H1 (cell line): ENCODE results near the gene RSAD2. TPM values are rescaled to one million over a fixed set of nuclear protein-coding genes. Genes with fewer than 3 reads are reported as not detected.
A peak's percentile ranks its signal among the peaks of the same experiment; 100 is the strongest.

Source experiments
- CTCF ChIA-PET: fragments of 300-600 bp; sonication (Branson Sonifier 250); formaldehyde crosslinking; loops from one replicate; lab custom pipeline; 2021; ENCODE audit not compliant: partially characterized antibody; lab: Charles Lee
- POLR2A ChIA-PET: fragments of 300-600 bp; sonication (Branson Sonifier 250); formaldehyde crosslinking; loops from one replicate; lab custom pipeline; 2021; ENCODE audit warnings: inconsistent platforms; ENCODE audit not compliant: partially characterized antibody; lab: Charles Lee
- DNase-seq, 2 experiments: peaks; one replicate each; pipeline versions ENCODE4 v3.0.0 to v3.0.0-alpha.2; 2010 to 2022; ENCODE audit warnings: low spot score in 2 of 2, low read depth in 1 of 2, mixed read lengths in 1 of 2
- FAIRE-seq: peaks from 2 replicates; lab custom pipeline; 2011; peaks lifted over from hg19 to GRCh38; lab: Jason Lieb, UNC
- H2AFZ ChIP-seq: 2 replicates; pipeline ENCODE4 v1.8.1; 2012; ENCODE audit warnings: low read length, inconsistent platforms
- H2AK5ac ChIP-seq: 2 replicates; pipeline ENCODE4 v1.6.1; 2013; ENCODE audit warnings: low read depth, low read length
- H2BK120ac ChIP-seq: replicated peaks from 2 replicates; pipeline ENCODE3; 2013; ENCODE audit warnings: low read depth, low read length, inconsistent platforms
- H2BK12ac ChIP-seq: 2 replicates; pipeline ENCODE4 v1.6.1; 2013; ENCODE audit warnings: low read depth, low read length
- H2BK15ac ChIP-seq: 2 replicates; pipeline ENCODE4 v1.6.1; 2013; ENCODE audit warnings: low read length
- H2BK20ac ChIP-seq: 2 replicates; pipeline ENCODE4 v1.6.1; 2013; ENCODE audit warnings: low read length
- H2BK5ac ChIP-seq: 2 replicates; pipeline ENCODE4 v1.6.1; 2013; ENCODE audit warnings: low read depth, low read length
- H3K14ac ChIP-seq: 2 replicates; pipeline ENCODE4 v1.6.1; 2013; ENCODE audit warnings: inconsistent platforms; ENCODE audit not compliant: insufficient read length
- H3K18ac ChIP-seq: 2 replicates; pipeline ENCODE4 v1.6.1; 2013; ENCODE audit warnings: low read length; ENCODE audit errors: extremely low read depth
- H3K23ac ChIP-seq: 2 replicates; pipeline ENCODE4 v1.6.1; 2013; ENCODE audit warnings: inconsistent platforms; ENCODE audit not compliant: insufficient read length
- H3K23me2 ChIP-seq: 2 replicates; pipeline ENCODE4 v1.6.1; 2013; ENCODE audit warnings: low read depth, low read length
- H3K27ac ChIP-seq: 2 replicates; pipeline ENCODE4 v1.6.1; 2011; ENCODE audit warnings: low read depth, low read length, inconsistent platforms
- H3K27me3 ChIP-seq, 4 experiments: replicated peaks in 1 of 4; 1 replicate in 1 of 4; 2 replicates in 3 of 4; pipeline versions ENCODE4 v1.6.1 to v1.8.1; 2011 to 2013; ENCODE audit warnings: low read length in 3 of 4, mild to moderate bottlenecking in 3 of 4, inconsistent platforms in 2 of 4, mixed read lengths in 2 of 4, moderate library complexity in 1 of 4; ENCODE audit not compliant: control insufficient read depth in 3 of 4, insufficient read depth in 3 of 4; ENCODE audit errors: extremely low read depth in 1 of 4
- H3K36me3 ChIP-seq, 4 experiments: 2 replicates each; pipeline versions ENCODE4 v1.6.1 to v1.8.1; 2011 to 2013; ENCODE audit warnings: mild to moderate bottlenecking in 4 of 4, low read length in 3 of 4, moderate library complexity in 2 of 4, control low read depth in 1 of 4, inconsistent platforms in 1 of 4; ENCODE audit not compliant: insufficient read depth in 4 of 4, control insufficient read depth in 2 of 4
- H3K4ac ChIP-seq: replicated peaks from 2 replicates; pipeline ENCODE3; 2013; ENCODE audit warnings: low read length, low read depth, mixed read lengths, inconsistent platforms; ENCODE audit not compliant: insufficient read length
- H3K4me1 ChIP-seq, 4 experiments: replicated peaks in 1 of 4; 1 replicate in 1 of 4; 2 replicates in 3 of 4; pipeline versions ENCODE4 v1.6.1 to v1.8.1; 2011 to 2013; ENCODE audit warnings: low read length in 3 of 4, inconsistent platforms in 2 of 4, mixed read lengths in 1 of 4; ENCODE audit not compliant: insufficient read depth in 4 of 4, control insufficient read depth in 3 of 4
- H3K4me2 ChIP-seq, 2 experiments: 2 replicates each; pipeline versions ENCODE4 v1.6.1 to v1.8.1; 2011 to 2013; ENCODE audit warnings: low read depth in 2 of 2, low read length in 2 of 2, control low read depth in 1 of 2, inconsistent platforms in 1 of 2, mild to moderate bottlenecking in 1 of 2; ENCODE audit not compliant: insufficient read depth in 1 of 2
- H3K4me3 ChIP-seq, 4 experiments: fragments of 200-600, 300-600 bp in 1 of 4; sonication (generic), shearing (Covaris generic), sonication (Bioruptor Twin) in 1 of 4; 2 replicates each; pipeline versions ENCODE4 v1.5.1 to v1.8.1; 2011 to 2016; ENCODE audit warnings: low read length in 4 of 4, low read depth in 3 of 4, control low read depth in 2 of 4, inconsistent platforms in 2 of 4, mild to moderate bottlenecking in 2 of 4, mixed read lengths in 1 of 4, moderate library complexity in 1 of 4; ENCODE audit not compliant: insufficient read depth in 2 of 4; ENCODE audit errors: extremely low read depth in 1 of 4
- H3K56ac ChIP-seq: replicated peaks from 2 replicates; pipeline ENCODE3; 2013; ENCODE audit warnings: low read depth, mild to moderate bottlenecking, mixed read lengths, low read length, inconsistent platforms; ENCODE audit not compliant: insufficient read length
- H3K79me1 ChIP-seq: 2 replicates; pipeline ENCODE4 v1.6.1; 2013; ENCODE audit warnings: low read depth, low read length, control low read depth
- H3K79me2 ChIP-seq, 2 experiments: 2 replicates each; pipeline versions ENCODE4 v1.6.1 to v1.8.1; 2012 to 2013; ENCODE audit warnings: low read length in 2 of 2, mild to moderate bottlenecking in 2 of 2, inconsistent platforms in 1 of 2; ENCODE audit not compliant: insufficient read depth in 2 of 2, control insufficient read depth in 1 of 2
- H3K9ac ChIP-seq, 4 experiments: replicated peaks in 1 of 4; 1 replicate in 1 of 4; 2 replicates in 3 of 4; pipeline versions ENCODE4 v1.6.1 to v1.8.1; 2011 to 2013; ENCODE audit warnings: low read depth in 3 of 4, low read length in 3 of 4, control low read depth in 2 of 4, mild to moderate bottlenecking in 2 of 4, moderate library complexity in 2 of 4, inconsistent platforms in 1 of 4; ENCODE audit errors: extremely low read depth in 1 of 4
- H3K9me3 ChIP-seq, 2 experiments: 2 replicates each; pipeline versions ENCODE4 v1.6.1 to v1.8.1; 2012 to 2013; ENCODE audit warnings: mild to moderate bottlenecking in 2 of 2, moderate library complexity in 2 of 2, control low read depth in 1 of 2, inconsistent platforms in 1 of 2, low read depth in 1 of 2, low read length in 1 of 2, mixed read lengths in 1 of 2; ENCODE audit not compliant: insufficient read depth in 2 of 2
- H4K20me1 ChIP-seq, 2 experiments: replicated peaks in 1 of 2; 2 replicates each; pipeline versions ENCODE3 to v1.8.1; 2011 to 2013; ENCODE audit warnings: inconsistent platforms in 2 of 2, low read length in 2 of 2, mild to moderate bottlenecking in 1 of 2; ENCODE audit not compliant: insufficient read depth in 2 of 2, control insufficient read depth in 1 of 2
- H4K5ac ChIP-seq: 2 replicates; pipeline ENCODE4 v1.6.1; 2013; ENCODE audit warnings: low read length, low read depth, mixed read lengths, inconsistent platforms; ENCODE audit not compliant: insufficient read length
- H4K8ac ChIP-seq: 2 replicates; pipeline ENCODE4 v1.8.0; 2013; ENCODE audit warnings: mild to moderate bottlenecking, moderate library complexity, low read length, inconsistent platforms; ENCODE audit not compliant: insufficient read depth; ENCODE audit errors: extremely low read depth
- H4K91ac ChIP-seq: replicated peaks from 2 replicates; pipeline ENCODE3; 2013; ENCODE audit warnings: low read length, mixed read lengths, inconsistent platforms; ENCODE audit not compliant: insufficient read length
- CBX5 ChIP-seq: fragments of 300-800, 300-1000 bp; sonication (generic); IDR thresholded peaks from 2 replicates; pipeline ENCODE4 v1.7.1; 2016; ENCODE audit warnings: antibody characterized with exemption, low read length, low read depth
- CTBP2 ChIP-seq: IDR thresholded peaks from 2 replicates; pipeline ENCODE4 v1.7.0; 2011; ENCODE audit warnings: borderline replicate concordance, mild to moderate bottlenecking, moderate library complexity, mixed read lengths, low read length; ENCODE audit not compliant: insufficient read depth, insufficient read length
- EP300 ChIP-seq, 2 experiments: IDR thresholded peaks; 1 replicate in 1 of 2; 2 replicates in 1 of 2; pipeline ENCODE4 v1.6.1; 2011 to 2012; ENCODE audit warnings: low read depth in 2 of 2, low read length in 2 of 2, mild to moderate bottlenecking in 2 of 2, borderline replicate concordance in 1 of 2, inconsistent platforms in 1 of 2, moderate library complexity in 1 of 2
- GTF2F1 ChIP-seq: IDR thresholded peaks from 2 replicates; pipeline ENCODE4 v1.6.1; 2012; ENCODE audit warnings: low read depth, low read length, improper control_type of control experiment, borderline replicate concordance
- JUND ChIP-seq: IDR thresholded peaks from 2 replicates; pipeline ENCODE4 v1.6.1; 2011; ENCODE audit warnings: mild to moderate bottlenecking, improper control_type of control experiment, low read length
- NANOG ChIP-seq: IDR thresholded peaks from 2 replicates; pipeline ENCODE4 v1.6.1; 2011; ENCODE audit warnings: low read length, low read depth, mild to moderate bottlenecking, inconsistent platforms; ENCODE audit not compliant: insufficient read depth, poor library complexity, severe bottlenecking
- POLR2A ChIP-seq, 2 experiments: IDR thresholded peaks; 1 replicate in 1 of 2; 2 replicates in 1 of 2; pipeline ENCODE4 v1.6.1; 2011; ENCODE audit warnings: low read depth in 2 of 2, low read length in 2 of 2, mild to moderate bottlenecking in 2 of 2; ENCODE audit errors: control extremely low read depth in 1 of 2
- POU5F1 ChIP-seq: IDR thresholded peaks from 2 replicates; pipeline ENCODE4 v1.6.1; 2011; ENCODE audit warnings: low read depth, mild to moderate bottlenecking, low read length, moderate library complexity
- RFX5 ChIP-seq: IDR thresholded peaks from 2 replicates; pipeline ENCODE4 v1.6.1; 2011; ENCODE audit warnings: low read depth, low read length, improper control_type of control experiment, borderline replicate concordance
- WGBS, 2 experiments: shearing (Covaris generic) in 1 of 2; methylation state at CpG; one replicate each; pipeline versions ENCODE4 v1.1.6 to v1.1.7; 2013 to 2015; ENCODE audit warnings: low lambda C conversion rate in 2 of 2, mixed read lengths in 2 of 2, inconsistent platforms in 1 of 2, low coverage in 1 of 2, missing lambda C conversion rate in 1 of 2; ENCODE audit not compliant: insufficient replicate concordance in 2 of 2, insufficient coverage in 1 of 2, insufficient read length in 1 of 2; ENCODE audit errors: extremely low coverage in 1 of 2, missing lambda C conversion rate in 1 of 2; 5-methylcytosine and 5-hydroxymethylcytosine counted together
- polyA plus RNA-seq, 7 experiments: library from polyadenylated mRNA; depleted of rRNA in 3 of 7; stranded (reverse) in 5 of 7; unstranded in 2 of 7; fragments of >200 nt in 5 of 7; fragments of 200-250 nt in 2 of 7; gene quantifications; 1 replicate in 5 of 7; 2 replicates in 1 of 7; 4 replicates in 1 of 7; pipeline versions ENCODE4 v1.2.1 to v1.2.3, GENCODE V29; 2011 to 2013; ENCODE audit warnings: missing spikeins in 2 of 7, mixed read lengths in 2 of 7
- total RNA-seq: library from RNA; stranded (reverse); fragmentation: NEBNext Ultra II Directional; extraction: Animal tissue kit (Norgen Biotek cat#: 25700); gene quantifications from 2 replicates; pipeline ENCODE4 v1.2.1, GENCODE V29; 2021
- TF ChIP-seq, protein P1 (sequence below), 3 experiments: IDR thresholded peaks; 1 replicate in 2 of 3; 2 replicates in 1 of 3; pipeline versions ENCODE4 v1.5.1 to v1.6.1; 2011; ENCODE audit warnings: low read length in 3 of 3, mild to moderate bottlenecking in 3 of 3, inconsistent platforms in 2 of 3, low read depth in 1 of 3, moderate library complexity in 1 of 3; ENCODE audit not compliant: insufficient read depth in 1 of 3; ENCODE audit errors: control extremely low read depth in 1 of 3

RSAD2 gene
- total and polyA plus RNA-seq, 2 of the 8 experiments (the other 6 are each of a cell fraction or from before 2014, with no cell fraction given), result not detected

GRCh38 chr2:6916224-6916623 lies 38.6 kb downstream of the RSAD2 start:
- Histone ChIP-seq H3K9ac (no peak overlapping the region), H4K20me1 (peaks cover 2 to 3% of the 10 kb centered on the region in 2 experiments), H3K27ac (no peak overlapping the region), H3K4ac (no peak overlapping the region), H3K4me2 (no peak overlapping the region; a peak in 1 of 4 replicates), H3K79me2 (peaks cover 0 to 5% of the 10 kb centered on the region in 2 experiments; a peak in 2 of 4 replicates), H3K79me1 (peaks cover 2% of the 10 kb centered on the region; the same call in 1 of the 2 replicates), H2BK5ac (no peak overlapping the region), H3K23me2 (peaks cover 6% of the 10 kb centered on the region), H2BK12ac (0 out of 2 replicates have a peak overlapping the region, but pooled peaks have one; percentile 61), H3K23ac (no peak overlapping the region), H4K5ac (no peak overlapping the region), H2AFZ (no peak overlapping the region), H4K8ac (no peak overlapping the region), H2BK20ac (no peak overlapping the region), H2BK120ac (no peak overlapping the region), H3K4me3 (no peak overlapping the region), H2BK15ac (no peak overlapping the region), H4K91ac (no peak overlapping the region), H3K9me3 (no peaks in the 10 kb centered on the region), H3K4me1 (peaks cover 3 to 17% (median 7%) of the 10 kb centered on the region in 4 experiments), H2AK5ac (no peak overlapping the region), H3K14ac (no peak overlapping the region), H3K56ac (no peak overlapping the region), H3K27me3 (peaks cover 0 to 12% (median under 1%) of the 10 kb centered on the region in 4 experiments; a peak in 2 of 7 replicates), H3K18ac (no peak overlapping the region), H3K36me3 (no peaks in the 10 kb centered on the region)
- POLR2A ChIA-PET, result interaction anchor here (0.6 kb wide), 1 partner anchor 527 kb away, joined by 3 read pairs; no protein-coding TSS in a partner anchor
- FAIRE-seq (no peak), DNase-seq (no peak)
- whole genome bisulfite sequencing, 2 experiments, result 91% methylated on average over 3 of the region's 3 CpGs; no CpG with 5 or more reads in 1 of the 2 experiments
- CTCF ChIA-PET, result interaction anchor here (0.6 to 11.8 kb wide), 28 partner anchors 9 to 436 kb away, joined by 3 to 94 read pairs (median 4); no protein-coding TSS in a partner anchor
- TF ChIP-seq JUND (no peak), GTF2F1 (no peak), EP300 (IDR thresholded peaks at IDR 0.05; ENCODE audit: borderline replicate concordance in 1 of 2, low read depth in 2 of 2, low read length in 2 of 2) (no peak), CBX5 (no peak), POLR2A (IDR thresholded peaks at IDR 0.05; ENCODE audit: control extremely low read depth in 1 of 2, low read depth in 2 of 2, low read length in 2 of 2) (no peak), NANOG (no peak), CTBP2 (no peak), POU5F1 (no peak), RFX5 (no peak)
- TF ChIP-seq, protein P1, sequence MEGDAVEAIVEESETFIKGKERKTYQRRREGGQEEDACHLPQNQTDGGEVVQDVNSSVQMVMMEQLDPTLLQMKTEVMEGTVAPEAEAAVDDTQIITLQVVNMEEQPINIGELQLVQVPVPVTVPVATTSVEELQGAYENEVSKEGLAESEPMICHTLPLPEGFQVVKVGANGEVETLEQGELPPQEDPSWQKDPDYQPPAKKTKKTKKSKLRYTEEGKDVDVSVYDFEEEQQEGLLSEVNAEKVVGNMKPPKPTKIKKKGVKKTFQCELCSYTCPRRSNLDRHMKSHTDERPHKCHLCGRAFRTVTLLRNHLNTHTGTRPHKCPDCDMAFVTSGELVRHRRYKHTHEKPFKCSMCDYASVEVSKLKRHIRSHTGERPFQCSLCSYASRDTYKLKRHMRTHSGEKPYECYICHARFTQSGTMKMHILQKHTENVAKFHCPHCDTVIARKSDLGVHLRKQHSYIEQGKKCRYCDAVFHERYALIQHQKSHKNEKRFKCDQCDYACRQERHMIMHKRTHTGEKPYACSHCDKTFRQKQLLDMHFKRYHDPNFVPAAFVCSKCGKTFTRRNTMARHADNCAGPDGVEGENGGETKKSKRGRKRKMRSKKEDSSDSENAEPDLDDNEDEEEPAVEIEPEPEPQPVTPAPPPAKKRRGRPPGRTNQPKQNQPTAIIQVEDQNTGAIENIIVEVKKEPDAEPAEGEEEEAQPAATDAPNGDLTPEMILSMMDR (IDR thresholded peaks at IDR 0.05; ENCODE audit: control extremely low read depth in 1 of 3, insufficient read depth in 1 of 3, low read depth in 1 of 3, low read length in 3 of 3), result no peak
